BLaER1 treated with 17β-estradiol and CSF1 and Interleukin-3, amounts not matched to agents 10 nM and 100 nM (cell line): ENCODE data around the gene URM1.
"Not testable (repeated sequence)": the region's sequence is repeated elsewhere in the genome, so short reads cannot be mapped to it uniquely, and the experiment has no call there.

Experiments used
- H3K27ac ChIP-seq, 11 experiments: shearing (Covaris generic); formaldehyde crosslinking; 2 replicates each; pipeline ENCODE4 v1.8.1; 2022
- H3K27me3 ChIP-seq, 11 experiments: shearing (Covaris generic); formaldehyde crosslinking; 2 replicates each; pipeline ENCODE4 v1.8.1; 2022
- H3K36me3 ChIP-seq, 11 experiments: shearing (Covaris generic); formaldehyde crosslinking; 2 replicates each; pipeline ENCODE4 v1.8.1; 2022
- H3K4me1 ChIP-seq, 10 experiments: shearing (Covaris generic); formaldehyde crosslinking; 2 replicates each; pipeline ENCODE4 v1.8.1; 2022
- H3K4me2 ChIP-seq, 11 experiments: shearing (Covaris generic); formaldehyde crosslinking; 2 replicates each; pipeline ENCODE4 v1.8.1; 2022
- H3K4me3 ChIP-seq, 10 experiments: shearing (Covaris generic); formaldehyde crosslinking; 2 replicates each; pipeline ENCODE4 v1.8.1; 2022
- H3K9ac ChIP-seq, 11 experiments: shearing (Covaris generic); formaldehyde crosslinking; 2 replicates each; pipeline ENCODE4 v1.8.1; 2022
- H3K9me3 ChIP-seq, 11 experiments: shearing (Covaris generic); formaldehyde crosslinking; replicated peaks in 1 of 11; 2 replicates each; pipeline ENCODE4 v1.8.1; 2022
- H4K20me1 ChIP-seq, 11 experiments: shearing (Covaris generic); formaldehyde crosslinking; 2 replicates each; pipeline ENCODE4 v1.8.1; 2022
- Cebpa-rat ChIP-seq, 11 experiments: shearing (Covaris generic); IDR thresholded peaks; 2 replicates each; pipeline ENCODE4 v1.8.1; 2022

The URM1 gene

GRCh38 chr9:128415281-128415680 is 44.1 kb downstream of the URM1 start:
- Histone ChIP-seq H3K4me1 (peaks cover 18 to 61% (median 44%) of the 10 kb centered on the region in 10 experiments; a peak in 19 of 20 replicates), H4K20me1 (no peaks in the 10 kb centered on the region), H3K9ac (no peak overlapping the region), H3K9me3 (no peaks in the 10 kb centered on the region), H3K4me2 (no peak overlapping the region), H3K36me3 (no peaks in the 10 kb centered on the region), H3K27me3 (peaks cover 15 to 17% (median 16%) of the 10 kb centered on the region in 11 experiments), H3K4me3 (no peak overlapping the region), H3K27ac (no peak overlapping the region)
- no peak for TF ChIP-seq Cebpa-rat (IDR thresholded peaks at IDR 0.05)

DNA sequence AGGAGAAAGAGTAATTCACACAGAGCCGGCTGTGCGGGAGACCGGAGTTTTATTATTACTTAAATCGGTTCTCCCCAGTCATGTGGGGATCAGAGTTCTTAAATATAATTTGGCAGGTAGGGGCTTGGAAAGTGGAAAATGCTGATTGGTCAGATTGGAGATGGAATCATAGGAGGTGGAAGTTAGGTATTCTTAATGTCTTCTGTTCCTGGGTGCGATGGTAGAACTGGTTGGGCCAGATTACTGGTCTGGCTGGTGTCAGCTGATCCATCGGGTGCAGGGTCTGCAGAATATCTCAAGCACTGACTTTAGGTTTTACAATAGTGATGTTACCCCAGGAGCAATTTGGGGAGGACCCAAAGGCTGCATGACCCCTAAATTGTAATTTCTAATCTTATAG is 44.8 kb downstream of the URM1 start:
- Histone ChIP-seq H3K4me3 (no peak overlapping the region), H3K9me3 (no peaks in the 10 kb centered on the region), H3K9ac (peak overlapping the region in 5 of 11 experiments; percentile 31 to 43 (median 36); a peak in 7 of 22 replicates), H4K20me1 (no peaks in the 10 kb centered on the region), H3K4me2 (peak overlapping the region; percentile 40 to 98 (median 63); a peak in 21 of 22 replicates), H3K27me3 (peaks cover 15 to 17% (median 16%) of the 10 kb centered on the region in 11 experiments), H3K27ac (no peak overlapping the region), H3K4me1 (peaks cover 18 to 64% (median 45%) of the 10 kb centered on the region in 10 experiments; a peak in 19 of 20 replicates), H3K36me3 (no peaks in the 10 kb centered on the region)
- no peak for TF ChIP-seq Cebpa-rat (IDR thresholded peaks at IDR 0.05)

DNA sequence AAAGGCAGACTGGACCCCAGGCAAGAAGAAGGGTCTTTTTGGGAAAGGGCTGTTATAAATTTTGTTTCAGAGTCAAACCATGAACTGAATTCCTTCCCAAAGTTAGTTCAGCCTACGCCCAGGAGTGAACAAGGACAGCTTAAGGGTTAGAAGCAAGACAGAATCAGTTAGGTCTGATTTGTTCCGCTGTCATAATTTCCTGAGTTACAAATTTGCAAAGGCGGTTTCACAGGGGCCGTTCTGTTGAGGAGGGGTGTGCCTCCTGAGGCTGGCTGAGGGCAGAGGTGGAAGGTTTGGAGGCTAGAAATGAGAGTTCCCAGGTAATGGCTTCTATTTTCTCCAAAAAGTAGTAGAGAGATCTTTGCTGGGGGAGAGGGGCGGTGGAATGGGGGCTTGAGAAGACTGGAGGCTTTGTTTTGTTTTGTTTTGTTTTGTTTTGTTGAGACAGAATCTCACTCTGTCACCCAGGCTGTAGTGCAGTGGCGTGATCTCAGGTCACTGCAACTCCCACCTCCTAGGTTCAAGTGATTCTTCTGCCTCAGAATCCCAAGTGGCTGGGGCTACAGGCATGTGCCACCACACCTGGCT is 45.4 kb downstream of the URM1 start:
- Histone ChIP-seq H3K9ac (peak overlapping the region in 7 of 11 experiments; percentile 18 to 51 (median 36); a peak in 12 of 22 replicates), H3K4me2 (peak overlapping the region; percentile 40 to 98 (median 63)), H3K4me3 (no peak overlapping the region), H3K27me3 (peaks cover 15 to 17% (median 16%) of the 10 kb centered on the region in 11 experiments), H3K4me1 (peaks cover 21 to 66% (median 47%) of the 10 kb centered on the region in 10 experiments), H3K9me3 (no peaks in the 10 kb centered on the region), H4K20me1 (no peaks in the 10 kb centered on the region), H3K36me3 (no peaks in the 10 kb centered on the region), H3K27ac (peak overlapping the region in 3 of 11 experiments; percentile 2 to 23 (median 21); a peak in 3 of 22 replicates)
- TF ChIP-seq Cebpa-rat (IDR thresholded peaks at IDR 0.05) = no peak

- Histone ChIP-seq H3K9ac (peak overlapping the region in 6 of 11 experiments; percentile 21 to 85 (median 84); a peak in 9 of 22 replicates), H3K4me3 (peak overlapping the region in 7 of 10 experiments; percentile 77 to 98 (median 94); a peak in 13 of 20 replicates)
Measured at GRCh38 chr9:128419061-128419925, 48.1 kb downstream of the URM1 start.

GRCh38 chr9:128420060-128420650 is 49.0 kb downstream of the URM1 start:
- no peak for TF ChIP-seq Cebpa-rat (IDR thresholded peaks at IDR 0.05)
- Histone ChIP-seq H3K4me2 (peak overlapping the region; percentile 90 to 99 (median 97)), H4K20me1 (no peaks in the 10 kb centered on the region), H3K9me3 (no peaks in the 10 kb centered on the region), H3K27me3 (peaks cover 15 to 17% (median 16%) of the 10 kb centered on the region in 11 experiments), H3K4me1 (peaks cover 28 to 63% (median 50%) of the 10 kb centered on the region in 10 experiments), H3K9ac (peak overlapping the region; percentile 75 to 86 (median 83)), H3K27ac (peak overlapping the region in 10 of 11 experiments; percentile 39 to 78 (median 65); a peak in 16 of 22 replicates), H3K36me3 (peaks cover 6 to 23% (median 12%) of the 10 kb centered on the region in 11 experiments; a peak in 16 of 22 replicates), H3K4me3 (peak overlapping the region; percentile 77 to 98 (median 89))

More at GRCh38 chr9:128419061-128419925, 48.1 kb downstream of the URM1 start:
- Histone ChIP-seq H3K27ac (no peak overlapping the region), H3K4me2 (peak overlapping the region; percentile 90 to 99 (median 97)), H3K27me3 (peaks cover 15 to 17% (median 16%) of the 10 kb centered on the region in 11 experiments), H3K36me3 (peaks cover 3 to 16% (median 6%) of the 10 kb centered on the region in 11 experiments; a peak in 16 of 22 replicates), H3K4me1 (peaks cover 28 to 63% (median 50%) of the 10 kb centered on the region in 10 experiments), H4K20me1 (no peaks in the 10 kb centered on the region), H3K9me3 (no peaks in the 10 kb centered on the region)
- no peak for TF ChIP-seq Cebpa-rat (IDR thresholded peaks at IDR 0.05)

- Histone ChIP-seq H3K9ac (peak within 1 kb of the TSS; percentile 75 to 86 (median 83)), H3K27me3 (peaks cover 15 to 17% (median 16%) of the 10 kb centered on the region in 11 experiments), H3K27ac (peak within 1 kb of the TSS; percentile 9 to 78 (median 72); a peak in 21 of 22 replicates), H4K20me1 (no peaks in the 10 kb centered on the region), H3K4me2 (peak within 1 kb of the TSS; percentile 90 to 99 (median 97)), H3K4me3 (peak within 1 kb of the TSS; percentile 77 to 98 (median 89)), H3K9me3 (no peaks in the 10 kb centered on the region), H3K4me1 (peaks cover 28 to 62% (median 50%) of the 10 kb centered on the region in 10 experiments), H3K36me3 (peaks cover 6 to 29% (median 16%) of the 10 kb centered on the region in 11 experiments; a peak in 17 of 22 replicates)
- TF ChIP-seq Cebpa-rat (IDR thresholded peaks at IDR 0.05) = no peak
Measured at GRCh38 chr9:128420651-128421481, 49.7 kb downstream of the URM1 start, which contains the start of gene CERCAM. TSS of gene CERCAM (plus strand) at chr9:128420857. CDS start at chr9:128420878, 21 bp downstream.

DNA sequence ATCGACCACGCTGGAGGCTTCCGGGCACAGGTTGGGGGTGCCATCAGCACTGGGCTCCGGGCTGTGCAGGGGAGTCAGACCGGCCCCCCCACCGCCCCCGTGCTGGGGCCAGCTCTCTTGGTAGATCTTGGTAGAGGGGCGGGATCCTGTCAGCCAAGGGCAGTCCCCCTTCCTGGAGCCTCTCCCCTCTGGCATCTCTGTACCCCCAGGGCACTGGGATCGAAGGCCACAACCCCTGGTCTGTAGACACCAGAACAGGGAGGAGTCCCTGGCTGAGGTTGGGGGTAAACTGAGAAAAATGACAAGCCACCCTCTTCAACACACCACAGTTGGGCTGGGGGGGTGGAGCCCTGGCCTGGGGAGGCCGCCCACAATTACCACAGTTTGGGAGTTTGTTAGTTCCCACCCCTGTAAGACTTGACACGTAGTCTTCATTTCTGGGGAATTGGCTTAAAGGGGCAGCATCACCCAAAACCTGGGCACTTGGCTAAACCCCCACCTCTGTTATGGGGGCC is 50.4 kb downstream of the URM1 start:
- H3K27ac ChIP-seq = peak overlapping the region; percentile 9 to 78 (median 72); a peak in 21 of 22 replicates
- no peaks in the 10 kb centered on the region for H4K20me1 ChIP-seq
- TF ChIP-seq Cebpa-rat (IDR thresholded peaks at IDR 0.05) = no peak
- H3K4me2 ChIP-seq = peak overlapping the region; percentile 90 to 99 (median 96)
- peaks cover 6 to 34% (median 17%) of the 10 kb centered on the region in 11 experiments; a peak in 17 of 22 replicates for H3K36me3 ChIP-seq
- peaks cover 15 to 17% (median 16%) of the 10 kb centered on the region in 11 experiments for H3K27me3 ChIP-seq
- H3K9me3 ChIP-seq = no peaks in the 10 kb centered on the region
- H3K9ac ChIP-seq = peak overlapping the region; percentile 75 to 86 (median 83)
- H3K4me1 ChIP-seq = peaks cover 22 to 55% (median 43%) of the 10 kb centered on the region in 10 experiments
- H3K4me3 ChIP-seq = peak overlapping the region; percentile 77 to 98 (median 89)

DNA sequence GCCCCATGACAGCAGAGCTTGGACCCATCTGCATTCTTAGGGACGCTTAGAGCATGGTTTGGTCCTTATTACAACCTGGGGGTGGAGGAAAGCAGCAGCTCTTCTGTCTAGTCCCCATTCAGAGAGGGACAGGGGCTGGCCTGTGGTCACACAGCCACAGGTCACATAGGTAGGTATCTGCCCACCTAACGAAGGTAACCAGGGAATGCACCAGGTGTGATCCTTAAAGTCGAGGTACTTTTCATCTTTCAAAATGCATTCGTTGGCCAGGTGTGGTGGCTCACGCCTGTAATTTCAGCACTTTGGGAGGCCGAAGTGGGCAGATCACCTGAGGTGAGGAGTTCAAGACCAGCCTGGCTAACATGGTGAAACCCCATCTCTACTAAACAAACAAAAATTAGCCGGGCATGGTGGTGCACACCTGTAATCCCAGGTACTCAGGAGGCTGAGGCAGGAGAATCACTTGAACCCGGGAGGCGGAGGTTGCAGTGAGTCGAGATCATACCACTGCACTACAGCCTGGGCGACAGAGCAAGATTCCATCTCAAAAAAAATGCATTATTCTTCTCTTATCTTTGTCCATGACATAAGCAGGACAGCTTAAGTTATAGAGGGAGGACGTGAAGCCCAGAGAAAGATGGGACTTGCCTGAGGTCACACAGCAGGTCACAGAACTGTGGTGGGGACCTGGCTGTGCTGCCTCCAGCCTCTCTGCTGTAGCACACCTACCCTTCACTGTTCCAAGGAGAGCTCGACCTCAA is 51.0 kb downstream of the URM1 start:
- H3K4me3 ChIP-seq = peak overlapping the region; percentile 77 to 98 (median 89); a peak in 17 of 20 replicates
- H3K27me3 ChIP-seq = peaks cover 15 to 17% (median 16%) of the 10 kb centered on the region in 11 experiments
- H3K27ac ChIP-seq = peak overlapping the region in 8 of 11 experiments; percentile 66 to 78 (median 75); a peak in 13 of 22 replicates
- H3K4me2 ChIP-seq = peak overlapping the region; percentile 90 to 99 (median 96)
- not testable (repeated sequence) for H3K9me3 ChIP-seq, H4K20me1 ChIP-seq
- H3K4me1 ChIP-seq = peaks cover 20 to 49% (median 37%) of the 10 kb centered on the region in 10 experiments
- H3K36me3 ChIP-seq = peaks cover 6 to 38% (median 18%) of the 10 kb centered on the region in 11 experiments; a peak in 17 of 22 replicates
- H3K9ac ChIP-seq = peak overlapping the region; percentile 75 to 86 (median 83); a peak in 20 of 22 replicates
